HepG2 (cell line): Measurements from ENCODE around the gene PACSIN1. TPM values are rescaled to one million over a fixed set of nuclear protein-coding genes. Genes with fewer than 3 reads are reported as not detected.
A peak's percentile ranks its signal among the peaks of the same experiment; 100 is the strongest.

ENCODE experiments used
- ATF3 ChIP-seq: sonication (generic); formaldehyde crosslinking; IDR thresholded peaks from 2 replicates; pipeline ENCODE4 v1.4.0; 2020; ENCODE audit warnings: missing genetic modification reagents
- CERS6 ChIP-seq: sonication (generic); formaldehyde crosslinking; IDR thresholded peaks from 2 replicates; pipeline ENCODE4 v1.5.0; 2020; ENCODE audit warnings: missing genetic modification reagents
- FOXA1 ChIP-seq, 2 experiments: fragments of 450-650 bp in 1 of 2; sonication (generic) in 1 of 2; formaldehyde crosslinking in 1 of 2; IDR thresholded peaks; 2 replicates each; pipeline versions ENCODE4 v1.4.0 to v1.6.1; 2016 to 2020; ENCODE audit warnings: missing genetic modification reagents in 1 of 2
- FOXO1 ChIP-seq: sonication (generic); formaldehyde crosslinking; IDR thresholded peaks from 2 replicates; pipeline ENCODE4 v1.4.0; 2020; ENCODE audit warnings: missing genetic modification reagents
- HES4 ChIP-seq: sonication (generic); formaldehyde crosslinking; IDR thresholded peaks from 2 replicates; pipeline ENCODE4 v1.9.0; 2021; ENCODE audit warnings: mild to moderate bottlenecking, missing genetic modification reagents, borderline replicate concordance
- KDM4B ChIP-seq: sonication (generic); formaldehyde crosslinking; IDR thresholded peaks from 2 replicates; pipeline ENCODE4 v1.4.0; 2020; ENCODE audit warnings: missing genetic modification reagents
- SNAPC4 ChIP-seq: sonication (generic); formaldehyde crosslinking; IDR thresholded peaks from 2 replicates; pipeline ENCODE4 v1.4.0; 2020; ENCODE audit warnings: mild to moderate bottlenecking, missing genetic modification reagents
- SOX5 ChIP-seq: IDR thresholded peaks from 2 replicates; pipeline ENCODE4 v1.6.1; 2016; ENCODE audit warnings: borderline replicate concordance
- ZKSCAN8 ChIP-seq: IDR thresholded peaks from 2 replicates; pipeline ENCODE4 v1.6.1; 2016; ENCODE audit warnings: borderline replicate concordance, missing genetic modification reagents, missing compliant biosample characterization
- ZNF33A ChIP-seq: sonication (generic); formaldehyde crosslinking; IDR thresholded peaks from 2 replicates; pipeline ENCODE4 v1.5.1; 2020; ENCODE audit warnings: missing genetic modification reagents, mild to moderate bottlenecking, moderate library complexity, borderline replicate concordance
- ZNF549 ChIP-seq: sonication (generic); formaldehyde crosslinking; IDR thresholded peaks from 2 replicates; pipeline ENCODE4 v1.5.0; 2020; ENCODE audit warnings: missing genetic modification reagents
- polyA plus RNA-seq, 8 experiments: library from polyadenylated mRNA; depleted of rRNA in 3 of 8; stranded (reverse) in 7 of 8; unstranded in 1 of 8; fragments of >200 nt; fragmentation: Illumina TruSeq in 4 of 8; extraction: Trizol in 4 of 8; gene quantifications; 2 replicates each; pipeline versions ENCODE4 v1.2.1 to v1.2.3, GENCODE V29; 2011 to 2016; ENCODE audit warnings: low read depth in 4 of 8, missing spikeins in 1 of 8, mixed read lengths in 1 of 8; ENCODE audit not compliant: insufficient read depth in 1 of 8
- total RNA-seq, 5 experiments: library from RNA; depleted of rRNA; stranded (reverse); fragments of >200 nt; fragmentation: Illumina TruSeq; extraction: Trizol; gene quantifications; 2 replicates each; pipeline ENCODE4 v1.2.3, GENCODE V29; 2016; ENCODE audit warnings: low read depth in 1 of 5
- TF ChIP-seq, protein P1 (sequence below): sonication (generic); formaldehyde crosslinking; IDR thresholded peaks from one replicate; pipeline ENCODE4 v1.5.1; 2020; ENCODE audit warnings: mild to moderate bottlenecking, missing genetic modification reagents; ENCODE audit errors: not compliant biosample characterization

Gene PACSIN1
- total and polyA plus RNA-seq, 2 of the 13 experiments (the other 11 are each of a cell fraction or from before 2014, with no cell fraction given), result not detected

- TF ChIP-seq CERS6 (CRISPR knock-in tag), result no peak
- TF ChIP-seq SOX5, result peak; percentile 48; the same call in 1 of the 2 replicates
- no peak for TF ChIP-seq FOXA1 (IDR thresholded peaks at IDR 0.05)
- TF ChIP-seq FOXA1 (CRISPR knock-in tag; IDR thresholded peaks at IDR 0.05), result peak; percentile 35; the same call in 1 of the 2 replicates
- TF ChIP-seq ZKSCAN8 (CRISPR knock-in tag), result peak; percentile 97
- TF ChIP-seq HES4, result no peak
- no peak for TF ChIP-seq FOXO1 (CRISPR knock-in tag)
- TF ChIP-seq ATF3, result no peak
- no peak for TF ChIP-seq ZNF549
- no peak for TF ChIP-seq SNAPC4
- TF ChIP-seq KDM4B (CRISPR knock-in tag), result no peak
- TF ChIP-seq ZNF33A (CRISPR knock-in tag), result no peak
- TF ChIP-seq, protein P1, sequence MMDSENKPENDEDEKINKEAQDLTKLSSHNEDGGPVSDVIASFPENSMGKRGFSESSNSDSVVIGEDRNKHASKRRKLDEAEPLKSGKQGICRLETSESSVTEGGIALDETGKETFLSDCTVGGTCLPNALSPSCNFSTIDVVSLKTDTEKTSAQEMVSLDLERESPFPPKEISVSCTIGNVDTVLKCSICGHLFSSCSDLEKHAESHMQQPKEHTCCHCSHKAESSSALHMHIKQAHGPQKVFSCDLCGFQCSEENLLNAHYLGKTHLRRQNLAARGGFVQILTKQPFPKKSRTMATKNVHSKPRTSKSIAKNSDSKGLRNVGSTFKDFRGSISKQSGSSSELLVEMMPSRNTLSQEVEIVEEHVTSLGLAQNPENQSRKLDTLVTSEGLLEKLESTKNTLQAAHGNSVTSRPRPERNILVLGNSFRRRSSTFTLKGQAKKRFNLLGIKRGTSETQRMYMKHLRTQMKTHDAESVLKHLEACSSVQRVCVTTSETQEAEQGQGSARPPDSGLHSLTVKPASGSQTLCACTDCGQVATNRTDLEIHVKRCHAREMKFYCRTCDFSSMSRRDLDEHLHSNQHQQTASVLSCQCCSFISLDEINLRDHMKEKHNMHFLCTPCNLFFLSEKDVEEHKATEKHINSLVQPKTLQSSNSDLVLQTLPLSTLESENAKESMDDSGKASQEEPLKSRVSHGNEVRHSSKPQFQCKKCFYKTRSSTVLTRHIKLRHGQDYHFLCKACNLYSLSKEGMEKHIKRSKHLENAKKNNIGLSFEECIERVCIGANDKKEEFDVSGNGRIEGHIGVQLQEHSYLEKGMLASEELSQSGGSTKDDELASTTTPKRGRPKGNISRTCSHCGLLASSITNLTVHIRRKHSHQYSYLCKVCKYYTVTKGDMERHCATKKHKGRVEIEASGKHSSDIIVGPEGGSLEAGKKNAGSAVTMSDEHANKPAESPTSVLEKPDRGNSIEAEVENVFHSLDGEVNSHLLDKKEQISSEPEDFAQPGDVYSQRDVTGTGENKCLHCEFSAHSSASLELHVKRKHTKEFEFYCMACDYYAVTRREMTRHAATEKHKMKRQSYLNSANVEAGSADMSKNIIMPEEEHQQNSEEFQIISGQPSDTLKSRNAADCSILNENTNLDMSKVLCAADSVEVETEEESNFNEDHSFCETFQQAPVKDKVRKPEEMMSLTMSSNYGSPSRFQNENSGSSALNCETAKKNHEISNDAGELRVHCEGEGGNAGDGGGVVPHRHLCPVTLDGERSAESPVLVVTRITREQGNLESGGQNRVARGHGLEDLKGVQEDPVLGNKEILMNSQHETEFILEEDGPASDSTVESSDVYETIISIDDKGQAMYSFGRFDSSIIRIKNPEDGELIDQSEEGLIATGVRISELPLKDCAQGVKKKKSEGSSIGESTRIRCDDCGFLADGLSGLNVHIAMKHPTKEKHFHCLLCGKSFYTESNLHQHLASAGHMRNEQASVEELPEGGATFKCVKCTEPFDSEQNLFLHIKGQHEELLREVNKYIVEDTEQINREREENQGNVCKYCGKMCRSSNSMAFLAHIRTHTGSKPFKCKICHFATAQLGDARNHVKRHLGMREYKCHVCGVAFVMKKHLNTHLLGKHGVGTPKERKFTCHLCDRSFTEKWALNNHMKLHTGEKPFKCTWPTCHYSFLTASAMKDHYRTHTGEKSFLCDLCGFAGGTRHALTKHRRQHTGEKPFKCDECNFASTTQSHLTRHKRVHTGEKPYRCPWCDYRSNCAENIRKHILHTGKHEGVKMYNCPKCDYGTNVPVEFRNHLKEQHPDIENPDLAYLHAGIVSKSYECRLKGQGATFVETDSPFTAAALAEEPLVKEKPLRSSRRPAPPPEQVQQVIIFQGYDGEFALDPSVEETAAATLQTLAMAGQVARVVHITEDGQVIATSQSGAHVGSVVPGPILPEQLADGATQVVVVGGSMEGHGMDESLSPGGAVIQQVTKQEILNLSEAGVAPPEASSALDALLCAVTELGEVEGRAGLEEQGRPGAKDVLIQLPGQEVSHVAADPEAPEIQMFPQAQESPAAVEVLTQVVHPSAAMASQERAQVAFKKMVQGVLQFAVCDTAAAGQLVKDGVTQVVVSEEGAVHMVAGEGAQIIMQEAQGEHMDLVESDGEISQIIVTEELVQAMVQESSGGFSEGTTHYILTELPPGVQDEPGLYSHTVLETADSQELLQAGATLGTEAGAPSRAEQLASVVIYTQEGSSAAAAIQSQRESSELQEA (CRISPR knock-in tag), result peak; percentile 8
These were observed 101.1 kb downstream of the PACSIN1 start (continued) for GRCh38 chr6:34566830-34567546.
